HL-60 (cell line): ENCODE measurements around the gene NXPH2.

Experiments used
- GABPA ChIP-seq: IDR thresholded peaks from 2 replicates; pipeline ENCODE4 v1.6.1; 2012; ENCODE audit warnings: low read depth
- POLR2AphosphoS5 ChIP-seq: IDR thresholded peaks from 2 replicates; pipeline ENCODE4 v1.6.1; 2012; ENCODE audit warnings: low read depth
- REST ChIP-seq: IDR thresholded peaks from 2 replicates; pipeline ENCODE4 v1.6.1; 2012; ENCODE audit warnings: low read depth; ENCODE audit not compliant: insufficient replicate concordance
- SPI1 ChIP-seq: IDR thresholded peaks from 2 replicates; pipeline ENCODE4 v1.6.1; 2012; ENCODE audit warnings: low read depth, mild to moderate bottlenecking, borderline replicate concordance
- TF ChIP-seq, protein P1 (sequence below): IDR thresholded peaks from one replicate; pipeline ENCODE4 v1.5.1; 2011; ENCODE audit warnings: low read length, control low read depth, inconsistent platforms; ENCODE audit not compliant: insufficient read depth

- TF ChIP-seq, protein P1, sequence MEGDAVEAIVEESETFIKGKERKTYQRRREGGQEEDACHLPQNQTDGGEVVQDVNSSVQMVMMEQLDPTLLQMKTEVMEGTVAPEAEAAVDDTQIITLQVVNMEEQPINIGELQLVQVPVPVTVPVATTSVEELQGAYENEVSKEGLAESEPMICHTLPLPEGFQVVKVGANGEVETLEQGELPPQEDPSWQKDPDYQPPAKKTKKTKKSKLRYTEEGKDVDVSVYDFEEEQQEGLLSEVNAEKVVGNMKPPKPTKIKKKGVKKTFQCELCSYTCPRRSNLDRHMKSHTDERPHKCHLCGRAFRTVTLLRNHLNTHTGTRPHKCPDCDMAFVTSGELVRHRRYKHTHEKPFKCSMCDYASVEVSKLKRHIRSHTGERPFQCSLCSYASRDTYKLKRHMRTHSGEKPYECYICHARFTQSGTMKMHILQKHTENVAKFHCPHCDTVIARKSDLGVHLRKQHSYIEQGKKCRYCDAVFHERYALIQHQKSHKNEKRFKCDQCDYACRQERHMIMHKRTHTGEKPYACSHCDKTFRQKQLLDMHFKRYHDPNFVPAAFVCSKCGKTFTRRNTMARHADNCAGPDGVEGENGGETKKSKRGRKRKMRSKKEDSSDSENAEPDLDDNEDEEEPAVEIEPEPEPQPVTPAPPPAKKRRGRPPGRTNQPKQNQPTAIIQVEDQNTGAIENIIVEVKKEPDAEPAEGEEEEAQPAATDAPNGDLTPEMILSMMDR = no peak
- TF ChIP-seq POLR2AphosphoS5 = no peak
- no peak for TF ChIP-seq REST
- TF ChIP-seq SPI1 = no peak
- no peak for TF ChIP-seq GABPA
Measured at GRCh38 chr2:138626148-138626547, 154.0 kb downstream of the NXPH2 start.
